HepG2 (cell line): ENCODE results near the gene CARD19. TPM values are rescaled to one million over a fixed set of nuclear protein-coding genes. Genes with fewer than 3 reads are reported as not detected.

Experiments used
- E2F2 ChIP-seq: sonication (generic); formaldehyde crosslinking; IDR thresholded peaks from 2 replicates; pipeline ENCODE4 v1.4.0; 2020; ENCODE audit warnings: missing genetic modification reagents, borderline replicate concordance
- FOXP4 ChIP-seq: sonication (generic); formaldehyde crosslinking; IDR thresholded peaks from 2 replicates; pipeline ENCODE4 v1.4.0; 2020; ENCODE audit warnings: missing genetic modification reagents
- RERE ChIP-seq: IDR thresholded peaks from 2 replicates; pipeline ENCODE4 v1.6.1; 2016; ENCODE audit warnings: low read depth, missing genetic modification reagents, missing compliant biosample characterization
- SP4 ChIP-seq: sonication (generic); formaldehyde crosslinking; IDR thresholded peaks from 2 replicates; pipeline ENCODE4 v1.8.1; 2023; ENCODE audit warnings: mild to moderate bottlenecking, missing genetic modification reagents
- UBTF ChIP-seq: sonication (generic); formaldehyde crosslinking; IDR thresholded peaks from 2 replicates; pipeline ENCODE4 v1.4.0; 2020; ENCODE audit warnings: mild to moderate bottlenecking, missing genetic modification reagents
- ZBTB8A ChIP-seq: sonication (generic); formaldehyde crosslinking; IDR thresholded peaks from 2 replicates; pipeline ENCODE4 v1.4.0; 2020; ENCODE audit warnings: mild to moderate bottlenecking, low read depth, missing genetic modification reagents, borderline replicate concordance
- ZFP36L2 ChIP-seq: sonication (generic); formaldehyde crosslinking; IDR thresholded peaks from 2 replicates; pipeline ENCODE4 v1.4.0; 2020; ENCODE audit warnings: missing genetic modification reagents
- ZNF558 ChIP-seq: sonication (generic); formaldehyde crosslinking; IDR thresholded peaks from 2 replicates; pipeline ENCODE4 v1.9.0; 2022; ENCODE audit warnings: mild to moderate bottlenecking, missing genetic modification reagents, borderline replicate concordance
- ZNF614 ChIP-seq: IDR thresholded peaks from 2 replicates; pipeline ENCODE4 v1.6.1; 2018; ENCODE audit warnings: missing biosample characterization, missing genetic modification reagents, inconsistent platforms, borderline replicate concordance
- ZNF740 ChIP-seq: sonication (generic); formaldehyde crosslinking; IDR thresholded peaks from 2 replicates; pipeline ENCODE4 v1.4.0; 2020; ENCODE audit warnings: missing genetic modification reagents
- ZNF747 ChIP-seq: sonication (generic); formaldehyde crosslinking; IDR thresholded peaks from 2 replicates; pipeline ENCODE4 v1.8.1; 2023; ENCODE audit warnings: missing genetic modification reagents, mild to moderate bottlenecking, borderline replicate concordance
- ZNF768 ChIP-seq: sonication (generic); formaldehyde crosslinking; IDR thresholded peaks from 2 replicates; pipeline ENCODE4 v1.4.0; 2020; ENCODE audit warnings: missing genetic modification reagents
- polyA plus RNA-seq, 8 experiments: library from polyadenylated mRNA; depleted of rRNA in 3 of 8; stranded (reverse) in 7 of 8; unstranded in 1 of 8; fragments of >200 nt; fragmentation: Illumina TruSeq in 4 of 8; extraction: Trizol in 4 of 8; gene quantifications; 2 replicates each; pipeline versions ENCODE4 v1.2.1 to v1.2.3, GENCODE V29; 2011 to 2016; ENCODE audit warnings: low read depth in 4 of 8, missing spikeins in 1 of 8, mixed read lengths in 1 of 8; ENCODE audit not compliant: insufficient read depth in 1 of 8
- total RNA-seq, 5 experiments: library from RNA; depleted of rRNA; stranded (reverse); fragments of >200 nt; fragmentation: Illumina TruSeq; extraction: Trizol; gene quantifications; 2 replicates each; pipeline ENCODE4 v1.2.3, GENCODE V29; 2016; ENCODE audit warnings: low read depth in 1 of 5

Gene CARD19
- total and polyA plus RNA-seq, 2 of the 13 experiments (the other 11 are each of a cell fraction or from before 2014, with no cell fraction given) = 18.4 to 47.2 TPM

- TF ChIP-seq RERE = 0 out of 2 replicates have a peak, but pooled peaks have one; percentile 32
- TF ChIP-seq FOXP4 (CRISPR knock-in tag) = 0 out of 2 replicates have a peak, but pooled peaks have one; percentile 47
- 0 out of 2 replicates have a peak, but pooled peaks have one; percentile 18 for TF ChIP-seq ZNF747
- TF ChIP-seq ZNF558 (CRISPR knock-in tag) = no peak
- TF ChIP-seq E2F2 (CRISPR knock-in tag) = no peak
- peak; percentile 67 for TF ChIP-seq UBTF
- TF ChIP-seq ZBTB8A (CRISPR knock-in tag) = no peak
- TF ChIP-seq SP4 (CRISPR knock-in tag) = no peak; the same call in 1 of the 2 replicates
- peak; percentile 45; the same call in 1 of the 2 replicates for TF ChIP-seq ZNF768 (CRISPR knock-in tag)
- no peak for TF ChIP-seq ZNF740 (CRISPR knock-in tag)
- no peak for TF ChIP-seq ZFP36L2
- TF ChIP-seq ZNF614 (CRISPR knock-in tag) = no peak; the same call in 1 of the 2 replicates
Observed at GRCh38 chr9:93061791-93062763, 33.9 kb upstream of the CARD19 start (continued).
